HCT116 (cell line): ENCODE data around the gene ZNF165.
"Not testable (repeated sequence)": the region's sequence is repeated elsewhere in the genome, so short reads cannot be mapped to it uniquely, and the experiment has no call there.

Experiments used
- ATF3 ChIP-seq: IDR thresholded peaks from 2 replicates; pipeline ENCODE4 v1.6.1; 2012
- CTCF ChIP-seq, 3 experiments: fragments of 200-600 bp in 1 of 3; sonication (generic) in 1 of 3; IDR thresholded peaks in 2 of 3; conservative IDR thresholded peaks in 1 of 3; 2 replicates each; pipeline ENCODE4 v1.5.1; 2012 to 2017; ENCODE audit warnings: low read depth in 2 of 3, low read length in 2 of 3, antibody characterized with exemption in 1 of 3, borderline replicate concordance in 1 of 3, control low read depth in 1 of 3, mild to moderate bottlenecking in 1 of 3, mixed read lengths in 1 of 3, mixed run types in 1 of 3, moderate library complexity in 1 of 3; ENCODE audit not compliant: insufficient read depth in 1 of 3
- EZH2 ChIP-seq: fragments of 200-600 bp; sonication (generic); IDR thresholded peaks from 2 replicates; pipeline ENCODE4 v1.6.1; 2017; ENCODE audit warnings: antibody characterized with exemption, mixed run types
- RAD21 ChIP-seq: IDR thresholded peaks from 2 replicates; pipeline ENCODE4 v1.6.1; 2012; ENCODE audit warnings: low read depth, mild to moderate bottlenecking
- REST ChIP-seq: IDR thresholded peaks from 2 replicates; pipeline ENCODE4 v1.6.1; 2012; ENCODE audit warnings: low read depth
- YY1 ChIP-seq: IDR thresholded peaks from 2 replicates; pipeline ENCODE4 v1.6.1; 2011; ENCODE audit warnings: low read length, low read depth, moderate library complexity, mild to moderate bottlenecking; ENCODE audit not compliant: insufficient replicate concordance; ENCODE audit errors: extremely low read depth

GRCh38 chr6:28102699-28103098, 22.3 kb downstream of the ZNF165 start:
- TF ChIP-seq EZH2; CTCF (IDR thresholded peaks at IDR 0.05 in 2 of 3, conservative IDR thresholded peaks at IDR 0.05 in 1 of 3; ENCODE audit: borderline replicate concordance in 1 of 3, insufficient read depth in 1 of 3, low read depth in 2 of 3, low read length in 2 of 3); RAD21; ATF3; YY1; REST: not testable (repeated sequence)
